H1 (cell line): ENCODE results near the gene PLXNA4. TPM values are rescaled to one million over a fixed set of nuclear protein-coding genes. Genes with fewer than 3 reads are reported as not detected.

Experiments
- CTCF ChIA-PET: fragments of 300-600 bp; sonication (Branson Sonifier 250); formaldehyde crosslinking; loops from one replicate; lab custom pipeline; 2021; ENCODE audit not compliant: partially characterized antibody; lab: Charles Lee
- POLR2A ChIA-PET: fragments of 300-600 bp; sonication (Branson Sonifier 250); formaldehyde crosslinking; loops from one replicate; lab custom pipeline; 2021; ENCODE audit warnings: inconsistent platforms; ENCODE audit not compliant: partially characterized antibody; lab: Charles Lee
- DNase-seq, 2 experiments: peaks; one replicate each; pipeline versions ENCODE4 v3.0.0 to v3.0.0-alpha.2; 2010 to 2022; ENCODE audit warnings: low spot score in 2 of 2, low read depth in 1 of 2, mixed read lengths in 1 of 2
- FAIRE-seq: peaks from 2 replicates; lab custom pipeline; 2011; peaks lifted over from hg19 to GRCh38; lab: Jason Lieb, UNC
- H2AFZ ChIP-seq: 2 replicates; pipeline ENCODE4 v1.8.1; 2012; ENCODE audit warnings: low read length, inconsistent platforms
- H2AK5ac ChIP-seq: 2 replicates; pipeline ENCODE4 v1.6.1; 2013; ENCODE audit warnings: low read depth, low read length
- H2BK120ac ChIP-seq: replicated peaks from 2 replicates; pipeline ENCODE3; 2013; ENCODE audit warnings: low read depth, low read length, inconsistent platforms
- H2BK12ac ChIP-seq: 2 replicates; pipeline ENCODE4 v1.6.1; 2013; ENCODE audit warnings: low read depth, low read length
- H2BK15ac ChIP-seq: 2 replicates; pipeline ENCODE4 v1.6.1; 2013; ENCODE audit warnings: low read length
- H2BK20ac ChIP-seq: 2 replicates; pipeline ENCODE4 v1.6.1; 2013; ENCODE audit warnings: low read length
- H2BK5ac ChIP-seq: 2 replicates; pipeline ENCODE4 v1.6.1; 2013; ENCODE audit warnings: low read depth, low read length
- H3K14ac ChIP-seq: 2 replicates; pipeline ENCODE4 v1.6.1; 2013; ENCODE audit warnings: inconsistent platforms; ENCODE audit not compliant: insufficient read length
- H3K18ac ChIP-seq: 2 replicates; pipeline ENCODE4 v1.6.1; 2013; ENCODE audit warnings: low read length; ENCODE audit errors: extremely low read depth
- H3K23ac ChIP-seq: 2 replicates; pipeline ENCODE4 v1.6.1; 2013; ENCODE audit warnings: inconsistent platforms; ENCODE audit not compliant: insufficient read length
- H3K23me2 ChIP-seq: 2 replicates; pipeline ENCODE4 v1.6.1; 2013; ENCODE audit warnings: low read depth, low read length
- H3K27ac ChIP-seq: 2 replicates; pipeline ENCODE4 v1.6.1; 2011; ENCODE audit warnings: low read depth, low read length, inconsistent platforms
- H3K27me3 ChIP-seq, 4 experiments: replicated peaks in 1 of 4; 1 replicate in 1 of 4; 2 replicates in 3 of 4; pipeline versions ENCODE4 v1.6.1 to v1.8.1; 2011 to 2013; ENCODE audit warnings: low read length in 3 of 4, mild to moderate bottlenecking in 3 of 4, inconsistent platforms in 2 of 4, mixed read lengths in 2 of 4, moderate library complexity in 1 of 4; ENCODE audit not compliant: control insufficient read depth in 3 of 4, insufficient read depth in 3 of 4; ENCODE audit errors: extremely low read depth in 1 of 4
- H3K36me3 ChIP-seq, 4 experiments: 2 replicates each; pipeline versions ENCODE4 v1.6.1 to v1.8.1; 2011 to 2013; ENCODE audit warnings: mild to moderate bottlenecking in 4 of 4, low read length in 3 of 4, moderate library complexity in 2 of 4, control low read depth in 1 of 4, inconsistent platforms in 1 of 4; ENCODE audit not compliant: insufficient read depth in 4 of 4, control insufficient read depth in 2 of 4
- H3K4ac ChIP-seq: replicated peaks from 2 replicates; pipeline ENCODE3; 2013; ENCODE audit warnings: low read length, low read depth, mixed read lengths, inconsistent platforms; ENCODE audit not compliant: insufficient read length
- H3K4me1 ChIP-seq, 4 experiments: replicated peaks in 1 of 4; 1 replicate in 1 of 4; 2 replicates in 3 of 4; pipeline versions ENCODE4 v1.6.1 to v1.8.1; 2011 to 2013; ENCODE audit warnings: low read length in 3 of 4, inconsistent platforms in 2 of 4, mixed read lengths in 1 of 4; ENCODE audit not compliant: insufficient read depth in 4 of 4, control insufficient read depth in 3 of 4
- H3K4me2 ChIP-seq, 2 experiments: 2 replicates each; pipeline versions ENCODE4 v1.6.1 to v1.8.1; 2011 to 2013; ENCODE audit warnings: low read depth in 2 of 2, low read length in 2 of 2, control low read depth in 1 of 2, inconsistent platforms in 1 of 2, mild to moderate bottlenecking in 1 of 2; ENCODE audit not compliant: insufficient read depth in 1 of 2
- H3K4me3 ChIP-seq, 4 experiments: fragments of 200-600, 300-600 bp in 1 of 4; sonication (generic), shearing (Covaris generic), sonication (Bioruptor Twin) in 1 of 4; 2 replicates each; pipeline versions ENCODE4 v1.5.1 to v1.8.1; 2011 to 2016; ENCODE audit warnings: low read length in 4 of 4, low read depth in 3 of 4, control low read depth in 2 of 4, inconsistent platforms in 2 of 4, mild to moderate bottlenecking in 2 of 4, mixed read lengths in 1 of 4, moderate library complexity in 1 of 4; ENCODE audit not compliant: insufficient read depth in 2 of 4; ENCODE audit errors: extremely low read depth in 1 of 4
- H3K56ac ChIP-seq: replicated peaks from 2 replicates; pipeline ENCODE3; 2013; ENCODE audit warnings: low read depth, mild to moderate bottlenecking, mixed read lengths, low read length, inconsistent platforms; ENCODE audit not compliant: insufficient read length
- H3K79me1 ChIP-seq: 2 replicates; pipeline ENCODE4 v1.6.1; 2013; ENCODE audit warnings: low read depth, low read length, control low read depth
- H3K79me2 ChIP-seq, 2 experiments: 2 replicates each; pipeline versions ENCODE4 v1.6.1 to v1.8.1; 2012 to 2013; ENCODE audit warnings: low read length in 2 of 2, mild to moderate bottlenecking in 2 of 2, inconsistent platforms in 1 of 2; ENCODE audit not compliant: insufficient read depth in 2 of 2, control insufficient read depth in 1 of 2
- H3K9ac ChIP-seq, 4 experiments: replicated peaks in 1 of 4; 1 replicate in 1 of 4; 2 replicates in 3 of 4; pipeline versions ENCODE4 v1.6.1 to v1.8.1; 2011 to 2013; ENCODE audit warnings: low read depth in 3 of 4, low read length in 3 of 4, control low read depth in 2 of 4, mild to moderate bottlenecking in 2 of 4, moderate library complexity in 2 of 4, inconsistent platforms in 1 of 4; ENCODE audit errors: extremely low read depth in 1 of 4
- H3K9me3 ChIP-seq, 2 experiments: 2 replicates each; pipeline versions ENCODE4 v1.6.1 to v1.8.1; 2012 to 2013; ENCODE audit warnings: mild to moderate bottlenecking in 2 of 2, moderate library complexity in 2 of 2, control low read depth in 1 of 2, inconsistent platforms in 1 of 2, low read depth in 1 of 2, low read length in 1 of 2, mixed read lengths in 1 of 2; ENCODE audit not compliant: insufficient read depth in 2 of 2
- H4K20me1 ChIP-seq, 2 experiments: replicated peaks in 1 of 2; 2 replicates each; pipeline versions ENCODE3 to v1.8.1; 2011 to 2013; ENCODE audit warnings: inconsistent platforms in 2 of 2, low read length in 2 of 2, mild to moderate bottlenecking in 1 of 2; ENCODE audit not compliant: insufficient read depth in 2 of 2, control insufficient read depth in 1 of 2
- H4K5ac ChIP-seq: 2 replicates; pipeline ENCODE4 v1.6.1; 2013; ENCODE audit warnings: low read length, low read depth, mixed read lengths, inconsistent platforms; ENCODE audit not compliant: insufficient read length
- H4K8ac ChIP-seq: 2 replicates; pipeline ENCODE4 v1.8.0; 2013; ENCODE audit warnings: mild to moderate bottlenecking, moderate library complexity, low read length, inconsistent platforms; ENCODE audit not compliant: insufficient read depth; ENCODE audit errors: extremely low read depth
- H4K91ac ChIP-seq: replicated peaks from 2 replicates; pipeline ENCODE3; 2013; ENCODE audit warnings: low read length, mixed read lengths, inconsistent platforms; ENCODE audit not compliant: insufficient read length
- ASH2L ChIP-seq: fragments of 200-600, 300-600 bp; sonication (generic); IDR thresholded peaks from one replicate; pipeline ENCODE4 v1.7.1; 2017; ENCODE audit warnings: low read length
- BCL11A ChIP-seq, 2 experiments: IDR thresholded peaks; one replicate each; pipeline ENCODE4 v1.6.1; 2011; ENCODE audit warnings: low read depth in 2 of 2, low read length in 2 of 2, mild to moderate bottlenecking in 2 of 2
- CREB1 ChIP-seq: IDR thresholded peaks from 2 replicates; pipeline ENCODE4 v1.6.1; 2012; ENCODE audit warnings: inconsistent platforms
- EGR1 ChIP-seq: IDR thresholded peaks from 2 replicates; pipeline ENCODE4 v1.6.1; 2011; ENCODE audit warnings: low read depth, low read length, borderline replicate concordance
- NRF1 ChIP-seq: IDR thresholded peaks from 2 replicates; pipeline ENCODE4 v1.6.1; 2011; ENCODE audit warnings: mild to moderate bottlenecking, low read depth, low read length, improper control_type of control experiment
- SIRT6 ChIP-seq: IDR thresholded peaks from one replicate; pipeline ENCODE4 v1.7.1; 2012; ENCODE audit warnings: low read length, inconsistent platforms
- SUZ12 ChIP-seq: fragments of 200-600 bp; sonication (generic); IDR thresholded peaks from 2 replicates; pipeline ENCODE4 v1.6.1; 2012; ENCODE audit warnings: mild to moderate bottlenecking, inconsistent platforms, low read length, moderate library complexity, mixed read lengths
- ZNF274 ChIP-seq: IDR thresholded peaks from 2 replicates; pipeline ENCODE4 v1.7.0; 2012; ENCODE audit warnings: low read length, borderline replicate concordance; ENCODE audit errors: extremely low read depth
- WGBS, 2 experiments: shearing (Covaris generic) in 1 of 2; methylation state at CpG; one replicate each; pipeline versions ENCODE4 v1.1.6 to v1.1.7; 2013 to 2015; ENCODE audit warnings: low lambda C conversion rate in 2 of 2, mixed read lengths in 2 of 2, inconsistent platforms in 1 of 2, low coverage in 1 of 2, missing lambda C conversion rate in 1 of 2; ENCODE audit not compliant: insufficient replicate concordance in 2 of 2, insufficient coverage in 1 of 2, insufficient read length in 1 of 2; ENCODE audit errors: extremely low coverage in 1 of 2, missing lambda C conversion rate in 1 of 2; 5-methylcytosine and 5-hydroxymethylcytosine counted together
- polyA plus RNA-seq, 7 experiments: library from polyadenylated mRNA; depleted of rRNA in 3 of 7; stranded (reverse) in 5 of 7; unstranded in 2 of 7; fragments of >200 nt in 5 of 7; fragments of 200-250 nt in 2 of 7; gene quantifications; 1 replicate in 5 of 7; 2 replicates in 1 of 7; 4 replicates in 1 of 7; pipeline versions ENCODE4 v1.2.1 to v1.2.3, GENCODE V29; 2011 to 2013; ENCODE audit warnings: missing spikeins in 2 of 7, mixed read lengths in 2 of 7
- total RNA-seq: library from RNA; stranded (reverse); fragmentation: NEBNext Ultra II Directional; extraction: Animal tissue kit (Norgen Biotek cat#: 25700); gene quantifications from 2 replicates; pipeline ENCODE4 v1.2.1, GENCODE V29; 2021

The PLXNA4 gene
- total and polyA plus RNA-seq, 2 of the 8 experiments (the other 6 are each of a cell fraction or from before 2014, with no cell fraction given), result 0.76 to 0.79 TPM

DNA sequence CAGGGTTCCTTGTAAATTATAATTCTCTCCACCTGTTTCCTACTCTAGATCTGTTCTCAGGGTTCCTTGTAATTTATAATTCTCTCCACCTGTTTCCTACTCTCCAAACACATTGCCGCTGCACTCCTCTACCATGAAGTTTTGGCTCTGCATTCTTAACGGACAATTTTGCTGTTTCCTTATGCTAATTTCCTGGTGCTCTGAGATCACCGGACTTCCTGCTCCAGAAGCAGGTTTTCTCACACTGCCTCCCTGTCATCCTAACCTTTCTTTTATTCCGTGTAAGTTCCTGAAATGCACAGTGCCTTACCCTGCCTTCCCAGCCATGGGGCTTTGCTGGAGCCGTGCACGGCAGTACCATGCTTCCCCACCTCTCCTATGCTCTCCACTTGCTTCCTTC is 256.8 kb downstream of the PLXNA4 start:
- peaks cover 9% of the 10 kb centered on the region; the same call in 1 of the 2 replicates for H3K23me2 ChIP-seq
- no peak for FAIRE-seq
- CTCF ChIA-PET, result interaction anchor here (0.6 to 2.9 kb wide), 40 partner anchors 10 to 1903 kb away, joined by 3 to 30 read pairs (median 4); no protein-coding TSS in a partner anchor

More for the DNA sequence above, 256.8 kb downstream of the PLXNA4 start:
- H4K20me1 ChIP-seq, result no peaks in the 10 kb centered on the region
- H3K79me2 ChIP-seq, result no peaks in the 10 kb centered on the region
- H3K9me3 ChIP-seq, result peaks cover 0 to 2% of the 10 kb centered on the region in 2 experiments; a peak in 2 of 4 replicates
- no peak overlapping the region for H2BK12ac ChIP-seq
- no peak overlapping the region for H2BK120ac ChIP-seq
- H3K9ac ChIP-seq, result no peak overlapping the region
- WGBS, 2 experiments, result 93% methylated on average over 6 of the region's 6 CpGs; no CpG with 5 or more reads in 1 of the 2 experiments
- H3K4me3 ChIP-seq, result no peak overlapping the region
- H3K14ac ChIP-seq, result no peak overlapping the region
- peak overlapping the region; percentile 26 for H4K91ac ChIP-seq
- H3K4me2 ChIP-seq, result no peak overlapping the region
- no peak for TF ChIP-seq EGR1
- TF ChIP-seq SIRT6, result no peak
- TF ChIP-seq BCL11A (IDR thresholded peaks at IDR 0.05; ENCODE audit: low read depth in 2 of 2, low read length in 2 of 2), result no peak
- no peak for TF ChIP-seq SUZ12
- no peak for TF ChIP-seq CREB1
- no peak for TF ChIP-seq ASH2L
- TF ChIP-seq ZNF274, result no peak
- TF ChIP-seq NRF1, result no peak
- H3K18ac ChIP-seq, result no peak overlapping the region
- no peak overlapping the region for H2AFZ ChIP-seq
- H3K27ac ChIP-seq, result no peak overlapping the region
- H2BK15ac ChIP-seq, result no peak overlapping the region
- no peak overlapping the region for H4K8ac ChIP-seq
- H2BK20ac ChIP-seq, result no peak overlapping the region
- H3K56ac ChIP-seq, result no peak overlapping the region
- peaks cover 0 to 7% (median 3%) of the 10 kb centered on the region in 4 experiments; a peak in 2 of 7 replicates for H3K4me1 ChIP-seq
- no peak overlapping the region for H3K4ac ChIP-seq
- H3K36me3 ChIP-seq, result no peaks in the 10 kb centered on the region
- no peak overlapping the region for H4K5ac ChIP-seq
- no peak overlapping the region for H2AK5ac ChIP-seq
- no peak overlapping the region for H3K23ac ChIP-seq
- H2BK5ac ChIP-seq, result no peak overlapping the region
- H3K27me3 ChIP-seq, result peaks cover 0 to 5% (median 0%) of the 10 kb centered on the region in 4 experiments; a peak in 2 of 7 replicates
- DNase-seq, result no peak
- H3K79me1 ChIP-seq, result no peaks in the 10 kb centered on the region
- POLR2A ChIA-PET, result no interaction called here
